Endodermal cell (in vitro differentiated cells): ENCODE results near the gene KCNMA1. TPM values are rescaled to one million over a fixed set of nuclear protein-coding genes. Genes with fewer than 3 reads are reported as not detected.

ENCODE experiments used
- DNase-seq: peaks from one replicate; pipeline ENCODE4 v3.0.0-alpha.2; 2017
- H3K27ac ChIP-seq: 2 replicates; pipeline ENCODE4 v1.5.1; 2013; ENCODE audit warnings: mild to moderate bottlenecking, low read depth, low read length, moderate library complexity
- H3K27me3 ChIP-seq: 2 replicates; pipeline ENCODE4 v1.6.1; 2013; ENCODE audit warnings: mild to moderate bottlenecking, low read length, moderate library complexity; ENCODE audit not compliant: insufficient read depth, control insufficient read depth, poor library complexity, severe bottlenecking
- H3K36me3 ChIP-seq: 2 replicates; pipeline ENCODE4 v1.7.0; 2013; ENCODE audit warnings: mild to moderate bottlenecking, low read length, moderate library complexity; ENCODE audit not compliant: control insufficient read depth, insufficient read depth
- H3K4me1 ChIP-seq: one replicate; pipeline ENCODE4 v1.7.0; 2013; ENCODE audit warnings: low read length; ENCODE audit not compliant: control insufficient read depth, insufficient read depth
- H3K4me3 ChIP-seq: 2 replicates; pipeline ENCODE4 v1.5.1; 2013; ENCODE audit warnings: mild to moderate bottlenecking, low read length, moderate library complexity
- H3K9ac ChIP-seq: 2 replicates; pipeline ENCODE4 v1.6.1; 2013; ENCODE audit warnings: mild to moderate bottlenecking, low read length, moderate library complexity; ENCODE audit not compliant: poor library complexity, severe bottlenecking; ENCODE audit errors: extremely low read depth
- H3K9me3 ChIP-seq: 2 replicates; pipeline ENCODE4 v1.6.1; 2013; ENCODE audit warnings: mild to moderate bottlenecking, low read length, moderate library complexity; ENCODE audit not compliant: control insufficient read depth
- H3K27ac Mint-ChIP-seq: 2 replicates; pipeline ENCODE4 v1.8.0; 2020; ENCODE audit warnings: mixed read lengths
- H3K27me3 Mint-ChIP-seq: 2 replicates; pipeline ENCODE4 v1.8.0; 2021; ENCODE audit warnings: mild to moderate bottlenecking, mixed read lengths; ENCODE audit not compliant: insufficient read depth
- H3K36me3 Mint-ChIP-seq: 2 replicates; pipeline ENCODE4 v1.8.0; 2020; ENCODE audit warnings: low read depth, mixed read lengths
- H3K4me1 Mint-ChIP-seq: 2 replicates; pipeline ENCODE4 v1.8.0; 2020; ENCODE audit warnings: mixed read lengths
- H3K4me3 Mint-ChIP-seq: 2 replicates; pipeline ENCODE4 v1.8.0; 2020; ENCODE audit warnings: mild to moderate bottlenecking, moderate library complexity, mixed read lengths
- H3K9me3 Mint-ChIP-seq: 2 replicates; pipeline ENCODE4 v1.8.0; 2020; ENCODE audit warnings: mild to moderate bottlenecking, mixed read lengths
- CTCF ChIP-seq: fragments of 200-600 bp; sonication (generic); conservative IDR thresholded peaks from 2 replicates; pipeline ENCODE4 v1.5.0; 2021; ENCODE audit warnings: antibody characterized with exemption, mild to moderate bottlenecking
- whole genome bisulfite sequencing, 2 experiments: methylation state at CpG; one replicate each; pipeline versions ENCODE4 v1.1.5 to v1.1.7; 2013; ENCODE audit warnings: missing lambda C conversion rate in 2 of 2, mixed read lengths in 1 of 2; ENCODE audit not compliant: insufficient coverage in 1 of 2, insufficient read length in 1 of 2; 5-methylcytosine and 5-hydroxymethylcytosine counted together
- total RNA-seq, 2 donors: library from RNA; stranded (reverse); fragmentation: NEBNext Ultra II Directional in 1 of 2; extraction: Animal tissue kit (Norgen Biotek cat#: 25700) in 1 of 2; gene quantifications; 2 replicates in 1 of 2; 3 replicates in 1 of 2; pipeline ENCODE4 v1.2.1, GENCODE V29; 2021

The KCNMA1 gene
- total RNA-seq, 2 donors from 2014 or later = 0.55 to 1.3 TPM

GRCh38 chr10:77056650-77057049, 581.0 kb downstream of the KCNMA1 start:
- no peak for DNase-seq
- no peak overlapping the region for H3K4me3 Mint-ChIP-seq
- TF ChIP-seq CTCF = no peak
- Histone ChIP-seq H3K36me3 (no peaks in the 10 kb centered on the region), H3K27ac (no peak overlapping the region), H3K4me3 (no peak overlapping the region), H3K9me3 (no peaks in the 10 kb centered on the region), H3K4me1 (no peaks in the 10 kb centered on the region), H3K9ac (no peak overlapping the region), H3K27me3 (no peaks in the 10 kb centered on the region)
- peaks cover 2% of the 10 kb centered on the region for H3K27me3 Mint-ChIP-seq
- no peaks in the 10 kb centered on the region for H3K36me3 Mint-ChIP-seq
- H3K9me3 Mint-ChIP-seq = no peaks in the 10 kb centered on the region
- H3K27ac Mint-ChIP-seq = no peak overlapping the region
- no peaks in the 10 kb centered on the region for H3K4me1 Mint-ChIP-seq
- no CpG with 5 or more reads among the region's 2 CpGs for WGBS, 2 experiments

DNA sequence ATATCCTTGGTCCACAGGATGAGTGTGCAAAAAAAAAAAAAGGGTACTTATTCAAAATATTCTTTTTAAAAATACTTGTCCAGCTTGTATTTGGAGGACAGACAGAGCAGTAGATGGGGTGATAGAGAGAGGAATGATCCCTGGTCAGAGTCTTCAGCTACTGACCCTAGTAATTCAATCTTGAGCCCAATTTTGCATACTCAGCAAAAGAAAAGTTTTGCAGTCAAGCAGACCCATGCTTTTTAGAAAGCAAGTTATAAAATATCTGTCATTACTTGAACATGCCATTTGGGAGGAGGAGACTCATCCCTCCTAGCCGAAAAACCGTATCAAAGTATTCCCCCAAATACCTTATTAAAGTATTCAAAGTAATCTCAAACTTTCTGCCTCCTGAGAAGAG, 585.0 kb downstream of the KCNMA1 start:
- Histone ChIP-seq H3K27ac (no peak overlapping the region), H3K9me3 (no peaks in the 10 kb centered on the region), H3K27me3 (no peaks in the 10 kb centered on the region), H3K4me3 (no peak overlapping the region), H3K36me3 (no peaks in the 10 kb centered on the region), H3K9ac (no peak overlapping the region), H3K4me1 (no peaks in the 10 kb centered on the region)
- H3K27ac Mint-ChIP-seq = no peak overlapping the region
- H3K9me3 Mint-ChIP-seq = no peaks in the 10 kb centered on the region
- no peaks in the 10 kb centered on the region for H3K36me3 Mint-ChIP-seq
- no peak overlapping the region for H3K4me3 Mint-ChIP-seq
- 91 to 100% methylated on average over 2 of the region's 2 CpGs for WGBS, 2 experiments
- H3K4me1 Mint-ChIP-seq = no peaks in the 10 kb centered on the region
- no peak for TF ChIP-seq CTCF
- DNase-seq = no peak
- no peaks in the 10 kb centered on the region for H3K27me3 Mint-ChIP-seq

GRCh38 chr10:77051837-77052236, 585.8 kb downstream of the KCNMA1 start:
- H3K27ac Mint-ChIP-seq = no peak overlapping the region
- H3K27me3 ChIP-seq = no peaks in the 10 kb centered on the region
- H3K36me3 Mint-ChIP-seq = no peaks in the 10 kb centered on the region
- no peaks in the 10 kb centered on the region for H3K27me3 Mint-ChIP-seq
- H3K9me3 Mint-ChIP-seq = no peaks in the 10 kb centered on the region
- no peaks in the 10 kb centered on the region for H3K4me1 Mint-ChIP-seq
- no peak overlapping the region for H3K9ac ChIP-seq
- no peak overlapping the region for H3K4me3 Mint-ChIP-seq
- no peak for DNase-seq
- H3K27ac ChIP-seq = no peak overlapping the region
- H3K4me3 ChIP-seq = no peak overlapping the region
- H3K4me1 ChIP-seq = no peaks in the 10 kb centered on the region
- no peaks in the 10 kb centered on the region for H3K36me3 ChIP-seq
- TF ChIP-seq CTCF = no peak
- H3K9me3 ChIP-seq = no peaks in the 10 kb centered on the region
